Measurements from ENCODE around the gene HEXIM2. TPM values are rescaled to one million over a fixed set of nuclear protein-coding genes. Genes with fewer than 3 reads are reported as not detected.

Gene HEXIM2
- total RNA-seq, 1 experiment from 2014 or later = 19.9 TPM

- Histone ChIP-seq H4K20me1 (ENCODE audit: low read length) (no peaks in the 10 kb centered on the region), H3F3A (ENCODE audit: low read length, unreplicated experiment) (no peaks in the 10 kb centered on the region), H2AFZ (ENCODE audit: low read length) (peak overlapping the region; percentile 47), H3K9me2 (replicated peaks; ENCODE audit: low read length) (no peaks in the 10 kb centered on the region), H3K27me3 (ENCODE audit: low read length) (no peaks in the 10 kb centered on the region), H3K36me3 (ENCODE audit: low read depth, low read length) (no peaks in the 10 kb centered on the region), H3K9me3 (ENCODE audit: low read length) (no peaks in the 10 kb centered on the region), H3K4me2 (ENCODE audit: low read length) (peak overlapping the region; percentile 83), H3K79me2 (ENCODE audit: low read length) (peaks cover 33% of the 10 kb centered on the region), H3K27ac (ENCODE audit: low read length) (peak overlapping the region; percentile 91), H3K9ac (ENCODE audit: low read length) (peak overlapping the region; percentile 99), H3K4me1 (ENCODE audit: insufficient read depth, low read length) (peaks cover 40% of the 10 kb centered on the region), H3K4me3 (ENCODE audit: low read length) (peak overlapping the region; percentile 83)
- ChIA-PET POLR2A (ENCODE audit: unreplicated experiment) (interaction anchor here (0.6 to 2.7 kb wide), 11 partner anchors 9 to 1107 kb away, joined by 3 to 77 read pairs (median 8); partner anchors contain the start of genes HEXIM1 and MAP3K14), CTCF (interaction anchor here (0.7 to 2.3 kb wide), 7 partner anchors 9 to 37 kb away, joined by 3 to 22 read pairs (median 12); partner anchors contain the start of genes ACBD4 and HEXIM1)
- intact Hi-C loops (cut with micrococcal nuclease) = loop anchor here (1.0 kb wide), 2 partner anchors 11 to 12 kb away; partner anchors contain the start of gene HEXIM1
- DNase-seq = peak; percentile 61
- BruUV-seq (replicated peaks) = TSS peak; percentile 58
- TF ChIP-seq, protein P1, sequence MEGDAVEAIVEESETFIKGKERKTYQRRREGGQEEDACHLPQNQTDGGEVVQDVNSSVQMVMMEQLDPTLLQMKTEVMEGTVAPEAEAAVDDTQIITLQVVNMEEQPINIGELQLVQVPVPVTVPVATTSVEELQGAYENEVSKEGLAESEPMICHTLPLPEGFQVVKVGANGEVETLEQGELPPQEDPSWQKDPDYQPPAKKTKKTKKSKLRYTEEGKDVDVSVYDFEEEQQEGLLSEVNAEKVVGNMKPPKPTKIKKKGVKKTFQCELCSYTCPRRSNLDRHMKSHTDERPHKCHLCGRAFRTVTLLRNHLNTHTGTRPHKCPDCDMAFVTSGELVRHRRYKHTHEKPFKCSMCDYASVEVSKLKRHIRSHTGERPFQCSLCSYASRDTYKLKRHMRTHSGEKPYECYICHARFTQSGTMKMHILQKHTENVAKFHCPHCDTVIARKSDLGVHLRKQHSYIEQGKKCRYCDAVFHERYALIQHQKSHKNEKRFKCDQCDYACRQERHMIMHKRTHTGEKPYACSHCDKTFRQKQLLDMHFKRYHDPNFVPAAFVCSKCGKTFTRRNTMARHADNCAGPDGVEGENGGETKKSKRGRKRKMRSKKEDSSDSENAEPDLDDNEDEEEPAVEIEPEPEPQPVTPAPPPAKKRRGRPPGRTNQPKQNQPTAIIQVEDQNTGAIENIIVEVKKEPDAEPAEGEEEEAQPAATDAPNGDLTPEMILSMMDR (conservative IDR thresholded peaks at IDR 0.05; ENCODE audit: low read depth, low read length) = peak; percentile 38
- TF ChIP-seq EZH2 (IDR thresholded peaks at IDR 0.05; ENCODE audit: low read length, unreplicated experiment) = no peak
- ATAC-seq = peak; percentile 34
Measured at GRCh38 chr17:45160447-45161287, 1.0 kb upstream of the HEXIM2 start.

- H3K4me2 ChIP-seq (ENCODE audit: low read length) = peak overlapping the region; percentile 83
- peak overlapping the region; percentile 44 for H2AFZ ChIP-seq (ENCODE audit: low read length)
- no peak overlapping the region for H3K27ac ChIP-seq (ENCODE audit: low read length)
- no peaks in the 10 kb centered on the region for H3K27me3 ChIP-seq (ENCODE audit: low read length)
- ATAC-seq (no peak), DNase-seq (no peak)
- TF ChIP-seq, protein P1 (conservative IDR thresholded peaks at IDR 0.05; ENCODE audit: low read depth, low read length) = no peak
- TF ChIP-seq EZH2phosphoT487 (IDR thresholded peaks at IDR 0.05; ENCODE audit: borderline replicate concordance, low read length) (no peak), EZH2 (IDR thresholded peaks at IDR 0.05; ENCODE audit: low read length, unreplicated experiment) (no peak)
- H3K9ac ChIP-seq (ENCODE audit: low read length) = peak overlapping the region; percentile 35
- no peaks in the 10 kb centered on the region for H3F3A ChIP-seq (ENCODE audit: low read length, unreplicated experiment)
- no peaks in the 10 kb centered on the region for H3K9me3 ChIP-seq (ENCODE audit: low read length)
- no peaks in the 10 kb centered on the region for H3K36me3 ChIP-seq (ENCODE audit: low read depth, low read length)
- H3K79me2 ChIP-seq (ENCODE audit: low read length) = peaks cover 33% of the 10 kb centered on the region
- intact Hi-C loops (cut with micrococcal nuclease) = no loop called here
- no TSS peak for BruUV-seq (replicated peaks)
- POLR2A ChIA-PET (ENCODE audit: unreplicated experiment) = interaction anchor here (0.7 to 2.7 kb wide), 5 partner anchors 9 to 752 kb away, joined by 3 to 77 read pairs (median 8); partner anchors contain the start of gene HEXIM1
- peak overlapping the region; percentile 61 for H3K4me3 ChIP-seq (ENCODE audit: low read length)
- peaks cover 39% of the 10 kb centered on the region for H3K4me1 ChIP-seq (ENCODE audit: insufficient read depth, low read length)
- no peaks in the 10 kb centered on the region for H3K9me2 ChIP-seq (replicated peaks; ENCODE audit: low read length)
- CTCF ChIA-PET = interaction anchor here (1.2 to 2.3 kb wide), 4 partner anchors 10 to 36 kb away, joined by 12 to 22 read pairs (median 18); partner anchors contain the start of genes ACBD4 and HEXIM1
- H4K20me1 ChIP-seq (ENCODE audit: low read length) = no peaks in the 10 kb centered on the region
Measured at GRCh38 chr17:45162025-45162687, 481 bp downstream of the HEXIM2 start.

Measured in PC-3 (cell line).